Stimulated activated CD4-positive, alpha-beta T cell treated with anti-CD3 and anti-CD28 coated beads, Interleukin-1b, Interleukin-23, amount 100 ng/mL, for 48 hours (primary cell): ENCODE results near the gene MARVELD1.
"Not testable (repeated sequence)": the region's sequence is repeated elsewhere in the genome, so short reads cannot be mapped to it uniquely, and the experiment has no call there.

Experiments used
- DNase-seq: peaks from one replicate; pipeline ENCODE4 v3.0.0-alpha.2; 2020

MARVELD1 gene

GRCh38 chr10:97698072-97698655 is 15.4 kb upstream of the MARVELD1 start:
- DNase-seq, result not testable (repeated sequence)

- DNase-seq, result peak; percentile 45
Observed at GRCh38 chr10:97701438-97702069, 12.0 kb upstream of the MARVELD1 start.

GRCh38 chr10:97703398-97704067 is 10.0 kb upstream of the MARVELD1 start:
- DNase-seq, result no peak

GRCh38 chr10:97704341-97704740 is 9.2 kb upstream of the MARVELD1 start:
- no peak for DNase-seq

- DNase-seq, result no peak
Observed at GRCh38 chr10:97705006-97705670, 8.4 kb upstream of the MARVELD1 start.

- DNase-seq, result no peak
Observed at GRCh38 chr10:97707134-97707861, 6.2 kb upstream of the MARVELD1 start.

- DNase-seq, result no peak
Observed at GRCh38 chr10:97708167-97708566, 5.4 kb upstream of the MARVELD1 start.

- peak; percentile 19 for DNase-seq
Observed at GRCh38 chr10:97708976-97709946, 4.3 kb upstream of the MARVELD1 start.

- DNase-seq, result no peak
Observed at GRCh38 chr10:97711640-97712572, 1.6 kb upstream of the MARVELD1 start.

GRCh38 chr10:97713826-97714400 is 383 bp downstream of the MARVELD1 start:
- DNase-seq, result peak; percentile 46

GRCh38 chr10:97714401-97715258 is 1.1 kb downstream of the MARVELD1 start:
- DNase-seq, result peak; percentile 24

- no peak for DNase-seq
Observed at GRCh38 chr10:97715259-97715874, 1.8 kb downstream of the MARVELD1 start.

GRCh38 chr10:97717627-97718026 is 4.1 kb downstream of the MARVELD1 start:
- no peak for DNase-seq

- no peak for DNase-seq
Observed at GRCh38 chr10:97718178-97718577, 4.6 kb downstream of the MARVELD1 start.

- no peak for DNase-seq
Observed at GRCh38 chr10:97718659-97719142, 5.2 kb downstream of the MARVELD1 start.

- DNase-seq, result no peak
Observed at GRCh38 chr10:97719602-97720001, 6.1 kb downstream of the MARVELD1 start.

GRCh38 chr10:97721871-97722780 is 8.6 kb downstream of the MARVELD1 start:
- no peak for DNase-seq
